ENCODE measurements around the gene ALKBH5. TPM values are rescaled to one million over a fixed set of nuclear protein-coding genes. Genes with fewer than 3 reads are reported as not detected.

ALKBH5 gene
- total and polyA plus RNA-seq, 8 donors = 32.8 to 66.7 (median 49.4) TPM

- Histone ChIP-seq H3K4me1 (peaks cover 0 to 24% (median 15%) of the 10 kb centered on the region in 4 donors), H3K27me3 (no peaks in the 10 kb centered on the region), H3K9me3 (no peaks in the 10 kb centered on the region), H3K36me3 (no peaks in the 10 kb centered on the region), H3K4me3 (no peak overlapping the region), H3K27ac (peak overlapping the region in 2 of 5 donors; percentile 28 to 42)
- DNase-seq = peak; percentile 49 to 60
- WGBS, 5 donors = 13 to 44% (median 20%) methylated on average over 4 of the region's 4 CpGs
- TF ChIP-seq POLR2AphosphoS5 (IDR thresholded peaks at IDR 0.05) (no peak), EP300 (IDR thresholded peaks at IDR 0.05) (no peak), CTCF (IDR thresholded peaks at IDR 0.05) (no peak), POLR2A (IDR thresholded peaks at IDR 0.05) (no peak)
- intact Hi-C loops (cut with DNase I; ENCODE audit: low total_unique reads) = no loop called here
Measured at GRCh38 chr17:18218756-18219415, 35.3 kb downstream of the ALKBH5 start.

GRCh38 chr17:18224053-18224386 lies 40.4 kb downstream of the ALKBH5 start:
- peak overlapping the region in 3 of 5 donors; percentile 67 to 73 (median 72) for H3K27ac ChIP-seq
- no peaks in the 10 kb centered on the region for H3K27me3 ChIP-seq
- DNase-seq = peak in 1 of 2 donors; percentile 49
- H3K36me3 ChIP-seq = no peaks in the 10 kb centered on the region
- no peaks in the 10 kb centered on the region for H3K9me3 ChIP-seq
- TF ChIP-seq POLR2AphosphoS5 (IDR thresholded peaks at IDR 0.05) (no peak), EP300 (IDR thresholded peaks at IDR 0.05) (no peak), POLR2A (IDR thresholded peaks at IDR 0.05) (no peak), CTCF (IDR thresholded peaks at IDR 0.05) (no peak)
- intact Hi-C loops (cut with DNase I; ENCODE audit: low total_unique reads) = no loop called here
- WGBS, 5 donors = 86 to 97% (median 90%) methylated on average over 3 to 4 of the region's 4 CpGs
- H3K4me3 ChIP-seq = no peak overlapping the region
- H3K4me1 ChIP-seq = peaks cover 16 to 30% (median 26%) of the 10 kb centered on the region in 4 donors

- 47 to 53% (median 50%) methylated on average over 22 to 23 of the region's 23 CpGs for WGBS, 5 donors
- intact Hi-C loops (cut with DNase I; ENCODE audit: low total_unique reads) = no loop called here
- peak in 1 of 2 donors; percentile 69 for DNase-seq
- TF ChIP-seq EP300 (IDR thresholded peaks at IDR 0.05) (no peak), POLR2A (IDR thresholded peaks at IDR 0.05) (no peak), CTCF (IDR thresholded peaks at IDR 0.05) (no peak)
- H3K4me1 ChIP-seq = peaks cover 16 to 26% (median 22%) of the 10 kb centered on the region in 4 donors
- H3K9me3 ChIP-seq = no peaks in the 10 kb centered on the region
- H3K27ac ChIP-seq = peak overlapping the region in 4 of 5 donors; percentile 0 to 73 (median 70)
- H3K36me3 ChIP-seq = no peaks in the 10 kb centered on the region
- peak overlapping the region; percentile 35 to 72 (median 66) for H3K4me3 ChIP-seq
- no peaks in the 10 kb centered on the region for H3K27me3 ChIP-seq
Measured at GRCh38 chr17:18224387-18225120, 40.9 kb downstream of the ALKBH5 start.

- Histone ChIP-seq H3K36me3 (no peaks in the 10 kb centered on the region), H3K27ac (peak within 1 kb of the TSS in 4 of 5 donors; percentile 0 to 75 (median 70)), H3K27me3 (no peaks in the 10 kb centered on the region), H3K9me3 (no peaks in the 10 kb centered on the region), H3K4me3 (peak within 1 kb of the TSS; percentile 63 to 72 (median 66)), H3K4me1 (peaks cover 16 to 26% (median 22%) of the 10 kb centered on the region in 4 donors)
- peak; percentile 98 for DNase-seq
- WGBS, 5 donors = 0 to 5% (median 1%) methylated on average over 5 to 58 of the region's 60 CpGs
- intact Hi-C loops (cut with DNase I; ENCODE audit: low total_unique reads) = no loop called here
- TF ChIP-seq POLR2AphosphoS5 (IDR thresholded peaks at IDR 0.05) (peak in 2 of 3 donors; percentile 13 to 73), CTCF (IDR thresholded peaks at IDR 0.05) (no peak)
Measured at GRCh38 chr17:18225121-18225641, 41.6 kb downstream of the ALKBH5 start, which contains the start of gene LLGL1. Gene LLGL1 (plus strand): TSS chr17:18225635. CDS start chr17:18225683, 48 bp downstream.
